ENCODE data around the gene GABRD. TPM values are rescaled to one million over a fixed set of nuclear protein-coding genes. Genes with fewer than 3 reads are reported as not detected.
A peak's percentile ranks its signal among the peaks of the same experiment; 100 is the strongest.

Gene GABRD
- total RNA-seq, 1 donor, result not detected

- no peak within 1 kb of the TSS for H3K4me3 ChIP-seq (ENCODE audit: low read depth, low read length)
Observed at GRCh38 chr1:2003541-2004131, 15.5 kb upstream of the GABRD start, which contains the start of gene CFAP74. TSS of gene CFAP74 (minus strand) at chr1:2003786. CDS start at chr1:1990956, 12,830 bp downstream.

GRCh38 chr1:2004856-2005255 lies 14.3 kb upstream of the GABRD start:
- DNase-seq (ENCODE audit: low read depth), result no peak
- H3K4me3 ChIP-seq (ENCODE audit: low read depth, low read length), result no peak overlapping the region
- TF ChIP-seq CTCF (IDR thresholded peaks at IDR 0.05; ENCODE audit: insufficient read depth, low read length), result no peak

More at GRCh38 chr1:2003541-2004131, 15.5 kb upstream of the GABRD start, which contains the start of gene CFAP74:
- TF ChIP-seq CTCF (IDR thresholded peaks at IDR 0.05; ENCODE audit: insufficient read depth, low read length), result no peak
- peak; percentile 10 for DNase-seq (ENCODE audit: low read depth)

- no peak for DNase-seq (ENCODE audit: low read depth)
- TF ChIP-seq CTCF (IDR thresholded peaks at IDR 0.05; ENCODE audit: insufficient read depth, low read length), result no peak
- H3K4me3 ChIP-seq (ENCODE audit: low read depth, low read length), result no peak overlapping the region
Observed at GRCh38 chr1:2009101-2010053, 9.8 kb upstream of the GABRD start.

- DNase-seq (ENCODE audit: low read depth), result no peak
- no peak overlapping the region for H3K4me3 ChIP-seq (ENCODE audit: low read depth, low read length)
- TF ChIP-seq CTCF (IDR thresholded peaks at IDR 0.05; ENCODE audit: insufficient read depth, low read length), result no peak
Observed at GRCh38 chr1:2014181-2014580, 5.0 kb upstream of the GABRD start.

- DNase-seq (ENCODE audit: low read depth), result no peak
- no peak for TF ChIP-seq CTCF (IDR thresholded peaks at IDR 0.05; ENCODE audit: insufficient read depth, low read length)
Observed at GRCh38 chr1:2014741-2015735, 4.1 kb upstream of the GABRD start.

GRCh38 chr1:2016123-2016522 lies 3.0 kb upstream of the GABRD start:
- no peak overlapping the region for H3K4me3 ChIP-seq (ENCODE audit: low read depth, low read length)
- no peak for DNase-seq (ENCODE audit: low read depth)
- no peak for TF ChIP-seq CTCF (IDR thresholded peaks at IDR 0.05; ENCODE audit: insufficient read depth, low read length)

More at GRCh38 chr1:2014741-2015735, 4.1 kb upstream of the GABRD start:
- no peak overlapping the region for H3K4me3 ChIP-seq (ENCODE audit: low read depth, low read length)
